AG09309 (cell line): ENCODE measurements around the gene STXBP1.
"Not testable (repeated sequence)": the region's sequence is repeated elsewhere in the genome, so short reads cannot be mapped to it uniquely, and the experiment has no call there.

ENCODE experiments used
- DNase-seq: peaks from one replicate; pipeline ENCODE4 v3.0.0-alpha.2; 2010; ENCODE audit warnings: low read depth
- H3K4me3 ChIP-seq: 2 replicates; pipeline ENCODE4 v1.5.1; 2011; ENCODE audit warnings: mild to moderate bottlenecking, low read depth, low read length, moderate library complexity; ENCODE audit not compliant: control insufficient read depth
- CTCF ChIP-seq: IDR thresholded peaks from 2 replicates; pipeline ENCODE4 v1.5.1; 2011; ENCODE audit warnings: mild to moderate bottlenecking, low read depth, low read length, inconsistent platforms; ENCODE audit not compliant: insufficient read depth, control insufficient read depth; ENCODE audit errors: missing control alignments

The STXBP1 gene

GRCh38 chr9:127578952-127579853 lies 32.9 kb upstream of the STXBP1 start:
- TF ChIP-seq CTCF: peak; percentile 51
- peak; percentile 90 for DNase-seq
- H3K4me3 ChIP-seq: peak overlapping the region; percentile 45

DNA sequence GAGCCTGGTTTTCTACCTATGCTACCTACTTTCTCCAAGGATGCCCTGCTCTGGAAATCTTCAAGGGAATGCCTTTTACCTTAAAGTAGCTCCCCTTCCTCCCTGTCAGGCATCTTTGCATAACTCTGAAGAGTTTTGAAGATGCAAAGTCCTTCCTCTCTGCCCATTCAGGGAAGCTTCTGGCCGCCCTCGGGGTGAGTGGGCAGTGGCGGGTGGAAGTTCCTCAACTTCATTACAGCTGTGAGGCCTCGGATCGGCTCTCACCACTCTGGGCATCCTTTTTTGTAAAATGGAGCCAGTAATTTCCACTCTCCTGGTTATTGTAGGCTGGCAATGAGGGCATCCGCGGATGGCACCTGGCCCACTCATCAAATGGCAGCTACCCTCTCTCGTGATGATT lies 31.7 kb upstream of the STXBP1 start:
- DNase-seq: no peak
- no peak overlapping the region for H3K4me3 ChIP-seq
- TF ChIP-seq CTCF: no peak

- no peak for DNase-seq
Measured at GRCh38 chr9:127580879-127581475, 31.1 kb upstream of the STXBP1 start.

DNA sequence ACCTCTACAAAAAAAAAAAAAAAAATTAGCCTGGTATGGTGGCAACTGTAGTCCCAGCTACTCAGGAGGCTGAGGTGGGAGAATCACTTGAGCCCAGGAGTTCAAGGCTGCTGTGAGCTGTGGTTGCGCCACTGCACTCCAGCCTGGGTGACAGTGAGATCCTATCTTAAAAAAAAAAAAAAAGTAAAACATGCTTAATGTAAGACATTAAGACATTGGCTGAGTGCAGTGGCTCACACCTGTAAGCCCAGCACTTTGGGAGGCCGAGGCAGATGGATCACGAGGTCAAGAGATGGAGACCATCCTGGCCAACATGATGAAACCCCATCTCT lies 27.6 kb upstream of the STXBP1 start:
- H3K4me3 ChIP-seq, DNase-seq: not testable (repeated sequence)

More at GRCh38 chr9:127580879-127581475, 31.1 kb upstream of the STXBP1 start:
- no peak overlapping the region for H3K4me3 ChIP-seq
- no peak for TF ChIP-seq CTCF

GRCh38 chr9:127585161-127585819 lies 26.8 kb upstream of the STXBP1 start:
- H3K4me3 ChIP-seq: no peak overlapping the region
- no peak for DNase-seq
- no peak for TF ChIP-seq CTCF

DNA sequence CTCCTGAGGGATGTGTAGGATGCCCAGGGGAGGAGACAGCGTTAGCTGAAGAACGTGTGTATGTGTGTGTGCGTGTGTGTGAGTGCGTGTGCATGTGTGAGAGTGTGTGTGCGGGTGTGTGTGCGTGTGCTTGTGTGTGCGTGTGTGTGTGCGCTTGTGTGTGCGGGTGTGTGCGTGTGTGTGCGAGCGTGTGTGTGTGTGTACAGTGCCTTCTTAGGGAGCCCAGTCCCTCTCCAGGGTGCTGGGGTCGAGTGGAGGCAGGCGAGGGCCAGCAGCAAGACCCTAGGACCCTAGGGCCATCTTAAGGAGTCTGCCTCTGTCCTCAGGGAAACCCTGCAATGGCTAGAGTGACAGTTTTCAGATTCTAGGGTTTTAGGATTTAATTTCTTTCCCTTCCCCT lies 26.0 kb upstream of the STXBP1 start:
- H3K4me3 ChIP-seq: no peak overlapping the region
- no peak for DNase-seq
- TF ChIP-seq CTCF: no peak

DNA sequence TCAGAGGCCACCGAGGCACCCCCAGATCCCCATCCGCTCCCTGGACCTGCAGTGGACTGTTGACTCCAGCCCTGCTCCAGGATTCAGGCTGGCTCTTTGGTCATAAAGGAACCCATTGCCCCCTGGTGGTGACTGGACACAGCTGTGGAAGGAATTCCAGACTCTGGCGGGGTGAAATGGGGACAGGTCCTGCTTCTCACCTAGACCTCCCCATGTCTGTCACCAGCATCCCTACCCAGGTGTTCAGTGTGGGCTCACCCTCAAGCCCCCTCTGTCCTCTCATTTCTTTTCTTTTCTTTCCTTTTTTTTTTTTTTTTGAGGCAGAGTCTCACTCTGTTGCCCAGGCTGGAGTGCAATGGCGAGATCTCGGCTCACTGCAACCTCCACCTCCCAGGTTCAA lies 25.5 kb upstream of the STXBP1 start:
- DNase-seq: no peak

More for the DNA sequence above, 25.5 kb upstream of the STXBP1 start:
- no peak overlapping the region for H3K4me3 ChIP-seq
- TF ChIP-seq CTCF: peak; percentile 94
